Stimulated activated CD8-positive, alpha-beta memory T cell treated with anti-CD3 and anti-CD28 coated beads, Interleukin-7, amount 100 ng/mL, for 48 hours (primary cell): Measurements from ENCODE around the gene HIGD1A.
A peak's percentile ranks its signal among the peaks of the same experiment; 100 is the strongest.

Experiments used
- DNase-seq, 2 donors: peaks; one replicate each; pipeline ENCODE4 v3.0.0-alpha.2; 2020; ENCODE audit warnings: low read depth in 1 of 2; ENCODE audit errors: extremely low read depth in 1 of 2

The HIGD1A gene

GRCh38 chr3:42804106-42804830 lies at the start of gene HIGD1A:
Gene HIGD1A, minus strand, starts transcription at chr3:42804490. Its CDS starts 10,237 bp downstream, at chr3:42794253.
- DNase-seq = peak; percentile 87 to 91

- DNase-seq = no peak
Observed at GRCh38 chr3:42853739-42854302, 49.5 kb upstream of the HIGD1A start.

GRCh38 chr3:42853056-42853455 lies 48.8 kb upstream of the HIGD1A start:
- no peak for DNase-seq

GRCh38 chr3:42852441-42852840 lies 48.2 kb upstream of the HIGD1A start:
- DNase-seq = no peak

- no peak for DNase-seq
Observed at GRCh38 chr3:42851228-42851834, 47.0 kb upstream of the HIGD1A start.

GRCh38 chr3:42850263-42850662 lies 46.0 kb upstream of the HIGD1A start:
- DNase-seq = no peak

- DNase-seq = no peak
Observed at GRCh38 chr3:42849017-42849416, 44.7 kb upstream of the HIGD1A start.

- DNase-seq = no peak
Observed at GRCh38 chr3:42847731-42848130, 43.4 kb upstream of the HIGD1A start.

- no peak for DNase-seq
Observed at GRCh38 chr3:42846685-42847522, 42.6 kb upstream of the HIGD1A start.

- DNase-seq = no peak
Observed at GRCh38 chr3:42844815-42845214, 40.5 kb upstream of the HIGD1A start.

- DNase-seq = no peak
Observed at GRCh38 chr3:42844412-42844713, 40.1 kb upstream of the HIGD1A start.

GRCh38 chr3:42843713-42844411 lies 39.6 kb upstream of the HIGD1A start:
- no peak for DNase-seq

GRCh38 chr3:42841332-42841731 lies 37.0 kb upstream of the HIGD1A start:
- no peak for DNase-seq

- no peak for DNase-seq
Observed at GRCh38 chr3:42839616-42840015, 35.3 kb upstream of the HIGD1A start.

GRCh38 chr3:42838571-42838970 lies 34.3 kb upstream of the HIGD1A start:
- DNase-seq = no peak

GRCh38 chr3:42836150-42837123 lies 32.1 kb upstream of the HIGD1A start:
- no peak for DNase-seq

- peak; percentile 44 to 77 for DNase-seq
Observed at GRCh38 chr3:42831321-42831713, 27.0 kb upstream of the HIGD1A start.

GRCh38 chr3:42830437-42831320 lies 26.4 kb upstream of the HIGD1A start:
- DNase-seq = no peak
